C4-2B (cell line): ENCODE data around the gene SGMS2.

Source experiments
- CTCF ChIP-seq: fragments of 450-650 bp; conservative IDR thresholded peaks from 2 replicates; pipeline ENCODE4 v1.5.1; 2017; ENCODE audit warnings: mild to moderate bottlenecking
- ZFX ChIP-seq: fragments of 450-650 bp; IDR thresholded peaks from 2 replicates; pipeline ENCODE4 v1.6.1; 2017

DNA sequence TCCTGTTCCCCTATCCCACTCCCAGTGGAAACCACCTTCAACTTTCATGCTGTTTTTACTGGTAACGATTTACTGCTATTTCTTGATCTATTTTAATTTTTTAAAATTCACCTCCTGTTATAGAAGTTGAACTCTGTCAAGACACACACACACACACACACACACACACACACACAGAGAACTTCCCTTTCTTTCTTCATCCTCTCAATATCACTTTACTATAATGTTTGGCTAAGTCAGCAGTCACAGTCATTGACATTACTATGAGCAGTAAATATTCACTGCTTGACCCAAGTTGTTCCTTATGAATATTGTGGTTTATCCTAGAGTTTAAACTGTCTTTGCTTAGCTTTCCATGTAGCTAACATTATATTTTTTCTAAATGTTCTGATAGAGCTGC is 24.0 kb upstream of the SGMS2 start:
- TF ChIP-seq CTCF (no peak), ZFX (no peak)
